Karpas-422 (cell line): Measurements from ENCODE around the gene BEAN1. TPM values are rescaled to one million over a fixed set of nuclear protein-coding genes. Genes with fewer than 3 reads are reported as not detected.
"Not testable (repeated sequence)": the region's sequence is repeated elsewhere in the genome, so short reads cannot be mapped to it uniquely, and the experiment has no call there.

Experiments used
- DNase-seq: peaks from one replicate; pipeline ENCODE4 v3.0.0-alpha.2; 2015
- H2AFZ ChIP-seq: fragments of 200-600 bp; sonication (generic); 2 replicates; pipeline ENCODE4 v1.6.1; 2014; ENCODE audit warnings: antibody characterized with exemption, low read length, mixed read lengths
- H3K27ac ChIP-seq: fragments of 200-600 bp; sonication (generic); 2 replicates; pipeline ENCODE4 v1.5.1; 2014; ENCODE audit warnings: mild to moderate bottlenecking, low read length, moderate library complexity
- H3K27me3 ChIP-seq: fragments of 200-600 bp; sonication (generic); 2 replicates; pipeline ENCODE4 v1.6.1; 2014; ENCODE audit warnings: low read length, mixed read lengths
- H3K36me3 ChIP-seq: fragments of 200-600 bp; sonication (generic); 2 replicates; pipeline ENCODE4 v1.6.1; 2014; ENCODE audit warnings: low read length, mixed read lengths; ENCODE audit not compliant: insufficient read depth
- H3K4me1 ChIP-seq: fragments of 200-600 bp; sonication (generic); 2 replicates; pipeline ENCODE4 v1.6.1; 2014; ENCODE audit warnings: mild to moderate bottlenecking, low read length, mixed read lengths
- H3K4me2 ChIP-seq: fragments of 200-600 bp; sonication (generic); 2 replicates; pipeline ENCODE4 v1.6.1; 2014; ENCODE audit warnings: low read length, low read depth, mild to moderate bottlenecking; ENCODE audit not compliant: poor library complexity, severe bottlenecking
- H3K4me3 ChIP-seq: fragments of 200-600 bp; sonication (generic); 2 replicates; pipeline ENCODE4 v1.5.1; 2014; ENCODE audit warnings: mild to moderate bottlenecking, antibody characterized with exemption, low read length, mixed read lengths
- H3K79me2 ChIP-seq: fragments of 200-600 bp; sonication (generic); 2 replicates; pipeline ENCODE4 v1.6.1; 2014; ENCODE audit warnings: mild to moderate bottlenecking, low read length, mixed read lengths
- H3K9ac ChIP-seq: fragments of 200-600 bp; sonication (generic); 2 replicates; pipeline ENCODE4 v1.6.0; 2014; ENCODE audit warnings: low read length
- H3K9me2 ChIP-seq: fragments of 200-600 bp; sonication (generic), shearing (Covaris generic); replicated peaks from 2 replicates; pipeline ENCODE4 v1.6.0; 2014; ENCODE audit warnings: mild to moderate bottlenecking, low read length, moderate library complexity; ENCODE audit not compliant: insufficient read depth
- H3K9me3 ChIP-seq: fragments of 300-700, 200-600 bp; sonication (generic); 2 replicates; pipeline ENCODE4 v1.6.1; 2014; ENCODE audit warnings: low read length, mixed read lengths
- H4K20me1 ChIP-seq: fragments of 200-600 bp; sonication (generic); 2 replicates; pipeline ENCODE4 v1.6.1; 2014; ENCODE audit warnings: mild to moderate bottlenecking, antibody characterized with exemption, low read length, low read depth; ENCODE audit not compliant: insufficient read depth
- total RNA-seq: library from RNA; depleted of rRNA; stranded (reverse); fragments of >200 nt; shearing (Covaris generic); gene quantifications from 2 replicates; pipeline ENCODE4 v1.2.3, GENCODE V29; 2014; ENCODE audit warnings: low replicate concordance

Gene BEAN1
- total RNA-seq, 1 experiment from 2014 or later: not detected

DNA sequence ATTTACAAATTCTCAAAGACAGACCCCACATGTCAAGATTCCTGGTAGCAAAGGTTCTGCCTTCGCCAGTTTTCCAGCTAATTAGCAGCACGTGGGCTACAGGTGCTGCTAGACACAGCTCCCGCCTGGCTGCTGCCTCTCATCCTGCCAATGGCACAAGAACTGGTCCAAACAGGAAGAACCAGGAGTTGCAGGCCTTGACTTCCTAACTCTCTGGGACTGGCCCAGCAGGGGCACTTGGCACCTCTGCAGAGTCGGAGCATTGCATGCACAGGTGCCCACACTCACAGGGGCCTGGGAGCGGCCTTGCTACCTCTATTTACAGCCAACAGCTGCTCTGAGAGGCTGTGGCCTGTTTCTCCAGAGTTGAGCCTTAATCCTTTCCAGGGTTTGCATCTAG lies 83.2 kb downstream of the BEAN1 start:
- Histone ChIP-seq H4K20me1 (no peaks in the 10 kb centered on the region), H3K4me1 (no peaks in the 10 kb centered on the region), H3K36me3 (no peaks in the 10 kb centered on the region), H3K4me2 (no peak overlapping the region), H3K27ac (no peak overlapping the region), H3K9me3 (no peaks in the 10 kb centered on the region), H3K27me3 (no peaks in the 10 kb centered on the region), H2AFZ (no peak overlapping the region), H3K79me2 (no peaks in the 10 kb centered on the region), H3K9me2 (no peaks in the 10 kb centered on the region), H3K4me3 (no peak overlapping the region), H3K9ac (no peak overlapping the region)
- no peak for DNase-seq

- Histone ChIP-seq H2AFZ (no peak overlapping the region), H3K9ac (no peak overlapping the region), H3K4me3 (no peak overlapping the region), H3K27me3 (no peaks in the 10 kb centered on the region), H4K20me1 (no peaks in the 10 kb centered on the region), H3K27ac (no peak overlapping the region), H3K9me2 (no peaks in the 10 kb centered on the region), H3K79me2 (no peaks in the 10 kb centered on the region), H3K4me1 (no peaks in the 10 kb centered on the region), H3K4me2 (no peak overlapping the region), H3K9me3 (no peaks in the 10 kb centered on the region), H3K36me3 (no peaks in the 10 kb centered on the region)
- DNase-seq: no peak
Measured at GRCh38 chr16:66510711-66511601, 83.9 kb downstream of the BEAN1 start.

- Histone ChIP-seq H3K9ac (no peak overlapping the region), H3K9me2 (no peaks in the 10 kb centered on the region), H3K9me3 (no peaks in the 10 kb centered on the region), H4K20me1 (no peaks in the 10 kb centered on the region), H3K4me3 (no peak overlapping the region), H3K4me2 (no peak overlapping the region), H3K79me2 (no peaks in the 10 kb centered on the region), H3K4me1 (peaks cover 7% of the 10 kb centered on the region), H3K36me3 (no peaks in the 10 kb centered on the region), H3K27ac (no peak overlapping the region), H2AFZ (no peak overlapping the region), H3K27me3 (no peaks in the 10 kb centered on the region)
- no peak for DNase-seq
Measured at GRCh38 chr16:66511602-66512271, 84.6 kb downstream of the BEAN1 start.

DNA sequence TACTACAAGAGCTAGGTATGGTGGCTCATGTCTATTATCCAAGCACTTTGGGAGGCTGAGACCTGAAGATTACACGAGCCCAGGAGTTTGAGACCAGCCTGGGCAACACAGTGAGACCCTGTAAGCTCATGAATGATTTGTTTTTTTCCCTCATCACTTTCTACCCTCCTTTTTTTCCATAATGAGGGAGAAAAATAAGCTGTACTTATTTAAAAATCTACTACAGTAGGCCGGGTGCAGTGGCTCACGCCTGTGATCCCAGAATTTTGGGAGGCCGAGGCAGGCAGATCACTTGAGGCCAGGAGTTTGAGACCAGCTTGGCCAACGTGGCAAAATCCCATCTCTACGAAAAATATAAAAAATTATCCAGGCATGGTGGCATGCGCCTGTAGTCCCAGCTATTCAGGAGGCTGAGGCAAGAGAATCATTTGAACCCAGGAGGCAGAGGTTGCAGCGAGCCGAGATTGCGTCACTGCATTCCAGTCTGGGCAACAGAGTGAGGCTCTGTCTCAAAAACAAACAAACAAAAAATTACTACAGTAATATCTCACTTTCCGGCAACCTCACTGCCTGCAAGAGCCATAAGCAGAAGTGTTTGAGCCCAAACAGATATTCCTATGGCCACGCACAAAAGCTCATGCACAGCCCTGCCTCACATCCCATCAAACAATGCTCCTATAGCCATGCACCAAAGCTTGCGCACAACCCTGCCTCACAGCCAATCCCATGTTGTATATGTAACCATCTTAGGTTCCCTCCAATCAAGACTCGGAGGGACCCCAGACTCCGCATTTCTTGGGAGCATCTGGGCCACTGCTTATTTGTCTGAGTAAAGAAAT lies 85.4 kb downstream of the BEAN1 start:
- Histone ChIP-seq H3K27me3 (no peaks in the 10 kb centered on the region), H3K9ac (no peak overlapping the region), H3K36me3 (no peaks in the 10 kb centered on the region), H3K4me2 (no peak overlapping the region), H2AFZ (no peak overlapping the region), H3K9me2 (no peaks in the 10 kb centered on the region), H3K9me3 (no peaks in the 10 kb centered on the region), H3K79me2 (no peaks in the 10 kb centered on the region), H4K20me1 (no peaks in the 10 kb centered on the region), H3K27ac (no peak overlapping the region), H3K4me3 (no peak overlapping the region), H3K4me1 (peaks cover 14% of the 10 kb centered on the region)
- no peak for DNase-seq

- Histone ChIP-seq H2AFZ (no peak overlapping the region), H3K36me3 (no peaks in the 10 kb centered on the region), H3K4me3 (no peak overlapping the region), H3K27ac (no peak overlapping the region), H3K79me2 (no peaks in the 10 kb centered on the region), H3K27me3 (no peaks in the 10 kb centered on the region), H3K4me2 (no peak overlapping the region), H3K9me2 (no peaks in the 10 kb centered on the region), H3K4me1 (peaks cover 17% of the 10 kb centered on the region), H3K9me3 (no peaks in the 10 kb centered on the region), H4K20me1 (no peaks in the 10 kb centered on the region), H3K9ac (no peak overlapping the region)
- no peak for DNase-seq
Measured at GRCh38 chr16:66513111-66513723, 86.1 kb downstream of the BEAN1 start.

DNA sequence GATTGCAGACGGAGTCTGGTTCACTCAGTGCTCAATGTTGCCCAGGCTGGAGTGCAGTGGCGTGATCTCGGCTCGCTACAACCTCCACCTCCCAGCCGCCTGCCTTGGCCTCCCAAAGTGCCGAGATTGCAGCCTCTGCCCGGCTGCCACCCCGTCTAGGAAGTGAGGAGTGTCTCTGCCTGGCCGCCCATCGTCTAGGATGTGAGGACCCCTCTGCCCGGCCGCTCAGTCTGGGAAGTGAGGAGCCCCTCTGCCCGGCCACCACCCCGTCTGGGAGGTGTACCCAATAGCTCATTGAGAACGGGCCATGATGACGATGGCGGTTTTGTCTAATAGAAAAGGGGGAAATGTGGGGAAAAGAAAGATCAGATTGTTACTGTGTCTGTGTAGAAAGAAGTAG lies 87.3 kb downstream of the BEAN1 start:
- H3K9me2 ChIP-seq, H3K36me3 ChIP-seq, H3K79me2 ChIP-seq, H3K9ac ChIP-seq, H2AFZ ChIP-seq, H3K27me3 ChIP-seq, H3K4me2 ChIP-seq, DNase-seq, H3K27ac ChIP-seq, H4K20me1 ChIP-seq, H3K4me3 ChIP-seq, H3K9me3 ChIP-seq: not testable (repeated sequence)
- peaks cover 17% of the 10 kb centered on the region for H3K4me1 ChIP-seq

DNA sequence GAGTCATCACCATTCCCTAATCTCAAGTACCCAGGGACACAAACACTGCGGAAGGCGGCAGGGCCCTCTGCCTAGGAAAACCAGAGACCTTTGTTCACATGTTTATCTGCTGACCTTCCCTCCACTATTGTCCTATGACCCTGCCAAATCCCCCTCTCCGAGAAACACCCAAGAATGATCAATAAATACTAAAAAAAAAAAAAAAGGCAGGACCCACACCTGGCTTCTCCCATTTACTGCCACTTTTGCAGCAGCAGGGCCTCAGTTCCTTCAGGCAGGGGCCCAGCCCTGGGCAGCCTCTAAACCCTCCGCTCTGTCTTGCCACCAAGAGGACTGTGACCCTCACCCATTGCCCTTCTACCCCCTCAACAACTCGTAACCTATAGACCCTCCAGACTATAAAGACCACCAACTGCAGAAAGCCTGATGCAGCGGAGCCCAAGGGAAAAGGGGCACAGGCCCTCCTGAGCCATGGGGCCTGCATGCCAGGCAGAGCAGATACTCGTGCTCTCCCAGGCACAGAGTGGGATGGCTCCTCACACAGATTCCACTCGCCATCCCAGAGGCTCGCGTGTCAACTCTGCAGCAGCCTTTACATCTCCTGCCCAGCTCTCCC lies 88.0 kb downstream of the BEAN1 start:
- not testable (repeated sequence) for H2AFZ ChIP-seq, H4K20me1 ChIP-seq, DNase-seq, H3K4me3 ChIP-seq, H3K9me3 ChIP-seq, H3K9ac ChIP-seq, H3K4me2 ChIP-seq, H3K36me3 ChIP-seq, H3K27me3 ChIP-seq, H3K9me2 ChIP-seq, H3K27ac ChIP-seq, H3K79me2 ChIP-seq
- peaks cover 17% of the 10 kb centered on the region for H3K4me1 ChIP-seq
